GM06990 (cell line): Measurements from ENCODE around the gene ASAH2B.

Source experiments
- DNase-seq: peaks from one replicate; pipeline ENCODE4 v3.0.0-alpha.2; 2011; ENCODE audit not compliant: insufficient read length; ENCODE audit errors: extremely low read depth
- H3K27me3 ChIP-seq: replicated peaks from 2 replicates; pipeline ENCODE4 v1.6.0; 2011; ENCODE audit warnings: low read length; ENCODE audit not compliant: control insufficient read depth, insufficient read depth
- H3K36me3 ChIP-seq: 2 replicates; pipeline ENCODE4 v1.5.1; 2011; ENCODE audit warnings: low read length; ENCODE audit not compliant: control insufficient read depth, insufficient read depth
- H3K4me3 ChIP-seq: replicated peaks from 2 replicates; pipeline ENCODE4 v1.5.1; 2011; ENCODE audit warnings: low read depth, mild to moderate bottlenecking, control low read depth, low read length
- TF ChIP-seq, protein P1 (sequence below): IDR thresholded peaks from 2 replicates; pipeline ENCODE4 v1.5.1; 2011; ENCODE audit warnings: low read length, control low read depth, mild to moderate bottlenecking, inconsistent platforms; ENCODE audit not compliant: insufficient read depth, poor library complexity, severe bottlenecking

Gene ASAH2B

DNA sequence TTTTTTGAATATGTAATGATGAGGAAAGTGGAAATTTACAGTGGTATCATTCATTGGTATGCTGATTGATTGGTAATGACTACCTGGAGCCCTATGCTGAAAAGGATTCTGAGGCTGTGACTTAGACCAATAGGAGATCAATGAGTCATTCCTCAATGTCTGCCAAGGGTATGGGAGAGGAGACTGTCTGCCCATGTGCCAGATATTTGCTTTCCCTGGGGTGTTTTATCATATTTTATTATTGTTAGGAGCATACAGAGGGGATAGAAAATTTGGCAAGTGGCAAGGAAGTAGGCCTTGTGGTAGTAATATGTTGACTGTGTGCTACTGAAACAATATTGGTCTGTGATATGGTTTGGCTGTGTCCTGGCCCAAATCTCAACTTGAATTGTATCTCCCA lies 54.8 kb downstream of the ASAH2B start:
- no peak for DNase-seq
- no peak overlapping the region for H3K4me3 ChIP-seq
- TF ChIP-seq, protein P1, sequence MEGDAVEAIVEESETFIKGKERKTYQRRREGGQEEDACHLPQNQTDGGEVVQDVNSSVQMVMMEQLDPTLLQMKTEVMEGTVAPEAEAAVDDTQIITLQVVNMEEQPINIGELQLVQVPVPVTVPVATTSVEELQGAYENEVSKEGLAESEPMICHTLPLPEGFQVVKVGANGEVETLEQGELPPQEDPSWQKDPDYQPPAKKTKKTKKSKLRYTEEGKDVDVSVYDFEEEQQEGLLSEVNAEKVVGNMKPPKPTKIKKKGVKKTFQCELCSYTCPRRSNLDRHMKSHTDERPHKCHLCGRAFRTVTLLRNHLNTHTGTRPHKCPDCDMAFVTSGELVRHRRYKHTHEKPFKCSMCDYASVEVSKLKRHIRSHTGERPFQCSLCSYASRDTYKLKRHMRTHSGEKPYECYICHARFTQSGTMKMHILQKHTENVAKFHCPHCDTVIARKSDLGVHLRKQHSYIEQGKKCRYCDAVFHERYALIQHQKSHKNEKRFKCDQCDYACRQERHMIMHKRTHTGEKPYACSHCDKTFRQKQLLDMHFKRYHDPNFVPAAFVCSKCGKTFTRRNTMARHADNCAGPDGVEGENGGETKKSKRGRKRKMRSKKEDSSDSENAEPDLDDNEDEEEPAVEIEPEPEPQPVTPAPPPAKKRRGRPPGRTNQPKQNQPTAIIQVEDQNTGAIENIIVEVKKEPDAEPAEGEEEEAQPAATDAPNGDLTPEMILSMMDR = no peak
- H3K27me3 ChIP-seq = no peaks in the 10 kb centered on the region
- H3K36me3 ChIP-seq = no peaks in the 10 kb centered on the region

DNA sequence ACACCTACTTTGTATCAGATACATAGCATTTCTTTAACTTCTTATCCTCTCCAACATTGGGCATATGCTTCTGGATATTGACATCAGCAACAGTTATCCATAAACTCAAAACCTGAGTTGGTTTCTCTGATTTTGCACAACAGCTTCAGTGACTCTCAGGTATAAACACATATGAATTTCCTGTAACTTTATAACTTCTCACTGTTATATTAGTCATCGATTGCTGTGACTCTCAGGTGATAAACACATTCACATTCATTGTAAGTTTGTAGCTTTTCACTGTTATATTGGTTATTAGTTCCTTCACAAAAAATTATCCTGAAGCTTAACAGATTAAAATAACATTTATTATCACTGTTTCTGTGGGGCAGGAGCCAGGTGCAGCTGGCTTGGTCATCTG lies 57.0 kb downstream of the ASAH2B start:
- Histone ChIP-seq H3K36me3 (no peaks in the 10 kb centered on the region), H3K27me3 (no peaks in the 10 kb centered on the region), H3K4me3 (no peak overlapping the region)
- TF ChIP-seq, protein P1 = no peak
- DNase-seq = no peak

DNA sequence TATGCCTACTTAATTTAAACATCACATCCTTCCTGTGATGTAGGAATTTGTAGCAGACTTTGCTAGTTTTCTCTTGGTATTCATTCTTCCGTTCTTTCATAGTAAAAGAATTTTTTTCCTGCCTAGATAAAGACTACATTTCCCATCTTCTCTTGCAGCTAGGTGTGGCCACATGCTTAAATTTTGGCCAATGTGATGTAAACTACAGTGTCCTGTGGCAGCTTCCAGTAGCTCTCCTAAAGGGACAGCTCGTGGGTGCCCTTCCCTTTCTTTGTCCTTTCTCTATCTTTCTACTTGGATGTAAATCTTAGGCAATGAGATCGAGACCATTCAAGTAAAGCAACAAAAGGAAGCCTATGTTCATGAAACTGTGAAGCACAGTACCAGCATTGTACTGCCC lies 58.6 kb downstream of the ASAH2B start:
- H3K36me3 ChIP-seq = no peaks in the 10 kb centered on the region
- TF ChIP-seq, protein P1 = no peak
- H3K4me3 ChIP-seq = no peak overlapping the region
- no peaks in the 10 kb centered on the region for H3K27me3 ChIP-seq
- DNase-seq = no peak

DNA sequence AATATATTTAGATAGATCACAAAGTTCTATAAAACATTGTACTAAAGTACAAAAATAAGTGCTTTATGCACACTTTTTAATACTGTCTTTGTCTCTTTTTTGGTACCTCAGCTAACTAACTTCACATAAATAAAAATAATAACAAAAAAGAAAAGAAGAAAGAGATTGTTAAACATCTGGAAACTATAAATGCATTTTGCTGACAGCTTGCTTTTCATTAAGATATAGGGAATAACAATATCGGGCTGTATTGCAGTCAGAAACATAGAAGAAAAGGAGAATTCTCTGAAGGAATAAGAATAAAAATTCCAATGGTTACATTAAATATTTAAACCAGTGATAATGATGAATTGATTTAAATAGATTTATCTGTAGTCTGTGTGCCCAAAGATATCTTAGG lies 59.9 kb downstream of the ASAH2B start:
- no peaks in the 10 kb centered on the region for H3K36me3 ChIP-seq
- DNase-seq = no peak
- no peaks in the 10 kb centered on the region for H3K27me3 ChIP-seq
- TF ChIP-seq, protein P1 = no peak
- H3K4me3 ChIP-seq = no peak overlapping the region

DNA sequence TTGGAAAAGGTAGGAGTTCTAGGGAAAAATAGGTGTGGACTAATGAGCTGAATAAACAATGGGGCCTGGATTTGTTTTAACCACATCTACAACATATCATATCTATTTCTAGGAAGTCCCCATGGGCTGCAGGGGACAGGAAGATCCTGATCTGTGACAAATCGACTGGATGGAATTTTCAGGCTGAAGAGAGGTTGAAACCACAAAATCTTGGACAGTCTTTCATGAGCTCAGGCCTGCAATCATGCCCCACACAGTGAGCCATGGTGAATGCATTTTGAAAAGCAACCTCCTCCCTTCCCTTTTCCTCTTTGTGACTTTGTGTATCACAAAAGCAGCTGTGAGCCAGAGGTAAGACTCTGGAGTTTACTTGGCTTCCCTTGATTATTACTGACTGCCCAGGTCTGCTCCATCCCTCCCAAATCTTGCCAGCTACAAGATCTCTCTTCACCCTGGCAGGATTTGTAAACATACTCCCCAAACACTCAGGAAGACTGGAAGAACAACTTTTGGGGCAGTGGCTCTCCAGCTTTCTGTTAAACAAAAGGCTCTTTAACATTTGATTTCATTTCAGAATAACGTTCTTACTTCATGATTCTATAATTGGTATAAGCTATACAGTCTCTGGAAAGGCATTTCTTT lies 66.4 kb downstream of the ASAH2B start:
- TF ChIP-seq, protein P1 = no peak
- H3K36me3 ChIP-seq = no peaks in the 10 kb centered on the region
- H3K4me3 ChIP-seq = no peak overlapping the region
- DNase-seq = no peak
- no peaks in the 10 kb centered on the region; the same call in 1 of the 2 replicates for H3K27me3 ChIP-seq
